Central memory CD8-positive, alpha-beta T cell (primary cell): ENCODE results near the gene ANKIB1.
"Not testable (repeated sequence)": the region's sequence is repeated elsewhere in the genome, so short reads cannot be mapped to it uniquely, and the experiment has no call there.

Experiments used
- ATAC-seq: fragments of 150-1000 bp; cut with Tn5 transposase; replicated peaks from 2 replicates; pipeline ENCODE4 v1.10.0; 2022; ENCODE audit warnings: mild to moderate bottlenecking, moderate FRiP score, moderate number of reproducible peaks; ENCODE audit not compliant: poor library complexity, severe bottlenecking; ENCODE audit errors: extremely low read depth
- DNase-seq, 2 donors: peaks; one replicate each; pipeline ENCODE4 v3.0.0; 2021; ENCODE audit warnings: low spot score in 2 of 2
- H3K27ac Mint-ChIP-seq: one replicate; pipeline ENCODE4 v1.8.0; 2022; ENCODE audit warnings: low read depth, mild to moderate bottlenecking, moderate library complexity, mixed read lengths
- H3K27me3 Mint-ChIP-seq: one replicate; pipeline ENCODE4 v1.8.0; 2022; ENCODE audit warnings: mixed read lengths
- H3K36me3 Mint-ChIP-seq: one replicate; pipeline ENCODE4 v1.8.0; 2022; ENCODE audit warnings: mild to moderate bottlenecking, moderate library complexity, mixed read lengths; ENCODE audit not compliant: insufficient read depth
- H3K4me1 Mint-ChIP-seq: one replicate; pipeline ENCODE4 v1.8.0; 2022; ENCODE audit warnings: mixed read lengths
- H3K4me3 Mint-ChIP-seq: one replicate; pipeline ENCODE4 v1.8.0; 2022; ENCODE audit warnings: mild to moderate bottlenecking, moderate library complexity, mixed read lengths
- H3K9me3 Mint-ChIP-seq: one replicate; pipeline ENCODE4 v1.8.0; 2022; ENCODE audit warnings: mixed read lengths

The ANKIB1 gene

GRCh38 chr7:92246360-92247101, 757 bp downstream of the ANKIB1 start:
- peak overlapping the region; percentile 99 for H3K27ac Mint-ChIP-seq
- H3K27me3 Mint-ChIP-seq, result no peaks in the 10 kb centered on the region
- no peaks in the 10 kb centered on the region for H3K9me3 Mint-ChIP-seq
- ATAC-seq (peak; percentile 73), DNase-seq (peak; percentile 16 to 37)
- H3K4me3 Mint-ChIP-seq, result peak overlapping the region; percentile 95
- H3K4me1 Mint-ChIP-seq, result peaks cover 41% of the 10 kb centered on the region
- H3K36me3 Mint-ChIP-seq, result peaks cover 21% of the 10 kb centered on the region

- Mint-ChIP-seq H3K4me3 (no peak overlapping the region), H3K9me3 (no peaks in the 10 kb centered on the region), H3K27me3 (no peaks in the 10 kb centered on the region), H3K27ac (no peak overlapping the region), H3K4me1 (peaks cover 49% of the 10 kb centered on the region), H3K36me3 (peaks cover 9% of the 10 kb centered on the region)
- DNase-seq (no peak), ATAC-seq (no peak)
These were observed 4.8 kb downstream of the ANKIB1 start for GRCh38 chr7:92250603-92251002.

GRCh38 chr7:92251181-92251580, 5.4 kb downstream of the ANKIB1 start:
- peaks cover 46% of the 10 kb centered on the region for H3K4me1 Mint-ChIP-seq

GRCh38 chr7:92253251-92253650, 7.5 kb downstream of the ANKIB1 start:
- peaks cover 2% of the 10 kb centered on the region for H3K36me3 Mint-ChIP-seq
- DNase-seq (no peak), ATAC-seq (no peak)
- H3K4me1 Mint-ChIP-seq, result peaks cover 30% of the 10 kb centered on the region
- H3K27ac Mint-ChIP-seq, result no peak overlapping the region
- H3K27me3 Mint-ChIP-seq, result no peaks in the 10 kb centered on the region
- H3K4me3 Mint-ChIP-seq, result no peak overlapping the region
- H3K9me3 Mint-ChIP-seq, result no peaks in the 10 kb centered on the region

More at GRCh38 chr7:92251181-92251580, 5.4 kb downstream of the ANKIB1 start:
- Mint-ChIP-seq H3K9me3 (no peaks in the 10 kb centered on the region), H3K27ac (no peak overlapping the region), H3K4me3 (no peak overlapping the region), H3K27me3 (no peaks in the 10 kb centered on the region), H3K36me3 (peaks cover 6% of the 10 kb centered on the region)
- ATAC-seq (no peak), DNase-seq (no peak)

- ATAC-seq, H3K27me3 Mint-ChIP-seq, H3K27ac Mint-ChIP-seq: not testable (repeated sequence)
These were observed 9.0 kb downstream of the ANKIB1 start for GRCh38 chr7:92254800-92255199.

GRCh38 chr7:92255308-92255707, 9.5 kb downstream of the ANKIB1 start:
- ATAC-seq, result no peak
- no peak overlapping the region for H3K4me3 Mint-ChIP-seq
- H3K9me3 Mint-ChIP-seq, result no peaks in the 10 kb centered on the region
- no peaks in the 10 kb centered on the region for H3K27me3 Mint-ChIP-seq
- H3K27ac Mint-ChIP-seq, result no peak overlapping the region
- peaks cover 2% of the 10 kb centered on the region for H3K36me3 Mint-ChIP-seq
- peaks cover 36% of the 10 kb centered on the region for H3K4me1 Mint-ChIP-seq
- DNase-seq, result no peak

More at GRCh38 chr7:92254800-92255199, 9.0 kb downstream of the ANKIB1 start:
- not testable (repeated sequence) for DNase-seq, H3K4me3 Mint-ChIP-seq, H3K36me3 Mint-ChIP-seq, H3K9me3 Mint-ChIP-seq
- H3K4me1 Mint-ChIP-seq, result peaks cover 32% of the 10 kb centered on the region

- ATAC-seq, result no peak
- Mint-ChIP-seq H3K4me3 (no peak overlapping the region), H3K4me1 (peaks cover 20% of the 10 kb centered on the region), H3K36me3 (no peaks in the 10 kb centered on the region), H3K27me3 (no peaks in the 10 kb centered on the region), H3K27ac (no peak overlapping the region), H3K9me3 (no peaks in the 10 kb centered on the region)
- DNase-seq, result no peak
These were observed 13.3 kb downstream of the ANKIB1 start for GRCh38 chr7:92259062-92259461.

- ATAC-seq (no peak), DNase-seq (no peak)
- H3K9me3 Mint-ChIP-seq, result no peaks in the 10 kb centered on the region
- H3K36me3 Mint-ChIP-seq, result no peaks in the 10 kb centered on the region
- peak overlapping the region; percentile 2 for H3K27ac Mint-ChIP-seq
- H3K27me3 Mint-ChIP-seq, result no peaks in the 10 kb centered on the region
- no peak overlapping the region for H3K4me3 Mint-ChIP-seq
- H3K4me1 Mint-ChIP-seq, result peaks cover 19% of the 10 kb centered on the region
These were observed 14.0 kb downstream of the ANKIB1 start for GRCh38 chr7:92259610-92260247.

GRCh38 chr7:92260248-92260781, 14.5 kb downstream of the ANKIB1 start:
- Mint-ChIP-seq H3K4me3 (no peak overlapping the region), H3K4me1 (peaks cover 14% of the 10 kb centered on the region), H3K36me3 (no peaks in the 10 kb centered on the region), H3K27me3 (no peaks in the 10 kb centered on the region), H3K9me3 (no peaks in the 10 kb centered on the region), H3K27ac (peak overlapping the region; percentile 2)
- DNase-seq, result no peak
- ATAC-seq, result no peak

- no peak overlapping the region for H3K27ac Mint-ChIP-seq
- no peaks in the 10 kb centered on the region for H3K9me3 Mint-ChIP-seq
- H3K4me3 Mint-ChIP-seq, result no peak overlapping the region
- no peaks in the 10 kb centered on the region for H3K36me3 Mint-ChIP-seq
- H3K4me1 Mint-ChIP-seq, result peaks cover 7% of the 10 kb centered on the region
- DNase-seq (no peak), ATAC-seq (no peak)
- no peaks in the 10 kb centered on the region for H3K27me3 Mint-ChIP-seq
These were observed 20.9 kb downstream of the ANKIB1 start for GRCh38 chr7:92266415-92267241.

- no peak overlapping the region for H3K4me3 Mint-ChIP-seq
- ATAC-seq, result no peak
- H3K4me1 Mint-ChIP-seq, result peaks cover 14% of the 10 kb centered on the region
These were observed 23.1 kb downstream of the ANKIB1 start for GRCh38 chr7:92268921-92269320.

GRCh38 chr7:92275327-92275726, 29.6 kb downstream of the ANKIB1 start:
- Mint-ChIP-seq H3K36me3 (peaks cover 4% of the 10 kb centered on the region), H3K27ac (no peak overlapping the region), H3K4me3 (no peak overlapping the region), H3K9me3 (no peaks in the 10 kb centered on the region), H3K4me1 (peaks cover 36% of the 10 kb centered on the region), H3K27me3 (no peaks in the 10 kb centered on the region)
- ATAC-seq (no peak), DNase-seq (no peak)

More at GRCh38 chr7:92268921-92269320, 23.1 kb downstream of the ANKIB1 start:
- no peak overlapping the region for H3K27ac Mint-ChIP-seq
- no peaks in the 10 kb centered on the region for H3K9me3 Mint-ChIP-seq
- H3K36me3 Mint-ChIP-seq, result peaks cover 4% of the 10 kb centered on the region
- no peaks in the 10 kb centered on the region for H3K27me3 Mint-ChIP-seq
- DNase-seq, result no peak
